K562 (cell line): ENCODE data around the gene SLC35E1. TPM values are rescaled to one million over a fixed set of nuclear protein-coding genes. Genes with fewer than 3 reads are reported as not detected.

ENCODE experiments used
- ATAC-seq: fragments of 200-7000 bp; cut with Tn5 transposase; 3 replicates; pipeline ENCODE4 v1.9.1; 2020; ENCODE audit warnings: moderate library complexity
- BruUV-seq: library from RNA; stranded (reverse); fragments of 400-500 nt; replicated peaks from 2 replicates; lab custom pipeline; 2021; lab: Mats Ljungman, UMichigan
- CTCF ChIA-PET: fragments of 300-600 bp; formaldehyde crosslinking; extraction: SDS; loops from one replicate; lab custom pipeline; 2021; ENCODE audit warnings: low intra/inter-chr PET ratio; lab: Yijun Ruan, JAX
- POLR2A ChIA-PET: fragments of 300-600, 350-650 bp; sonication (Branson Sonifier 250); formaldehyde crosslinking; extraction: SDS; loops from one replicate; lab custom pipeline; 2021; ENCODE audit warnings: antibody characterized with exemption, inconsistent platforms; lab: Yijun Ruan, JAX
- DNase-seq, 4 experiments: peaks; one replicate each; pipeline versions ENCODE4 v3.0.0 to v3.0.0-alpha.2; 2011 to 2018; ENCODE audit warnings: low spot score in 3 of 4, mixed read lengths in 3 of 4; ENCODE audit errors: extremely low read depth in 1 of 4
- FAIRE-seq: peaks from 2 replicates; lab custom pipeline; 2011; peaks lifted over from hg19 to GRCh38; lab: Jason Lieb, UNC
- H2AFZ ChIP-seq: 2 replicates; pipeline ENCODE4 v1.6.0; 2011; ENCODE audit warnings: low read depth, low read length, control low read depth, inconsistent platforms
- H3K27ac ChIP-seq: fragments of 200-600 bp; 3 replicates; pipeline ENCODE4 v1.8.0; 2011; ENCODE audit warnings: low read depth, mild to moderate bottlenecking, control low read depth, inconsistent platforms, low read length, moderate library complexity, mixed read lengths; ENCODE audit errors: extremely low read depth
- H3K27me3 ChIP-seq, 2 experiments: fragments of 300-600 bp in 1 of 2; 2 replicates in 1 of 2; 3 replicates in 1 of 2; pipeline versions ENCODE4 v1.6.0 to v1.8.0; 2011; ENCODE audit warnings: inconsistent platforms in 2 of 2, low read length in 2 of 2, mild to moderate bottlenecking in 1 of 2, mixed read lengths in 1 of 2, moderate library complexity in 1 of 2; ENCODE audit not compliant: control insufficient read depth in 2 of 2, insufficient read depth in 2 of 2
- H3K36me3 ChIP-seq: fragments of 300-600 bp; 3 replicates; pipeline ENCODE4 v1.8.0; 2011; ENCODE audit warnings: mild to moderate bottlenecking, low read length, inconsistent platforms; ENCODE audit not compliant: control insufficient read depth, insufficient read depth
- H3K4me1 ChIP-seq, 2 experiments: fragments of 200-600 bp in 1 of 2; replicated peaks in 1 of 2; 2 replicates in 1 of 2; 3 replicates in 1 of 2; pipeline versions ENCODE4 v1.5.1 to v1.8.0; 2011; ENCODE audit warnings: inconsistent platforms in 2 of 2, low read length in 2 of 2, mild to moderate bottlenecking in 1 of 2, mixed read lengths in 1 of 2, moderate library complexity in 1 of 2; ENCODE audit not compliant: control insufficient read depth in 2 of 2, insufficient read depth in 2 of 2
- H3K4me2 ChIP-seq: 2 replicates; pipeline ENCODE4 v1.6.1; 2011; ENCODE audit warnings: low read length, control low read depth, inconsistent platforms, mixed read lengths; ENCODE audit not compliant: insufficient read depth
- H3K4me3 ChIP-seq: fragments of 200-600 bp; sonication (generic), shearing (Covaris generic); 2 replicates; pipeline ENCODE4 v1.5.1; 2016; ENCODE audit warnings: control low read depth, inconsistent platforms
- H3K79me2 ChIP-seq: fragments of 200-600 bp; 3 replicates; pipeline ENCODE4 v1.8.0; 2011; ENCODE audit warnings: low read length, inconsistent platforms; ENCODE audit not compliant: control insufficient read depth, insufficient read depth
- H3K9ac ChIP-seq, 2 experiments: 2 replicates each; pipeline versions ENCODE4 v1.6.0 to v1.6.1; 2011; ENCODE audit warnings: low read depth in 2 of 2, low read length in 2 of 2, control low read depth in 1 of 2, inconsistent platforms in 1 of 2, mild to moderate bottlenecking in 1 of 2, mixed read lengths in 1 of 2; ENCODE audit not compliant: insufficient read depth in 1 of 2
- H3K9me1 ChIP-seq: one replicate; pipeline ENCODE4 v1.6.0; 2011; ENCODE audit warnings: inconsistent platforms, mild to moderate bottlenecking, low read length, moderate library complexity; ENCODE audit not compliant: control insufficient read depth, insufficient read depth
- H3K9me3 ChIP-seq: replicated peaks from 2 replicates; pipeline ENCODE4 v1.5.1; 2011; ENCODE audit warnings: low read depth, low read length, inconsistent platforms; ENCODE audit not compliant: control insufficient read depth, insufficient read depth
- H4K20me1 ChIP-seq: replicated peaks from 2 replicates; pipeline ENCODE4 v1.6.1; 2011; ENCODE audit warnings: low read length, inconsistent platforms, mixed read lengths; ENCODE audit not compliant: control insufficient read depth, insufficient read depth
- ARHGAP35 ChIP-seq: fragments of 450-650 bp; IDR thresholded peaks from 2 replicates; pipeline ENCODE4 v1.6.1; 2018; ENCODE audit not compliant: partially characterized antibody
- EWSR1 ChIP-seq: fragments of 450-650 bp; IDR thresholded peaks from 2 replicates; pipeline ENCODE4 v1.6.1; 2018; ENCODE audit warnings: borderline replicate concordance, mild to moderate bottlenecking, low read depth, moderate library complexity; ENCODE audit not compliant: partially characterized antibody
- FOSL1 ChIP-seq: fragments of 200-800 bp; sonication (Bioruptor generic); conservative IDR thresholded peaks from 2 replicates; pipeline ENCODE4 v1.6.1; 2016; ENCODE audit warnings: missing genetic modification characterization, missing compliant biosample characterization
- HNRNPH1 ChIP-seq: fragments of 200-400 bp; formaldehyde crosslinking; optimal IDR thresholded peaks from 2 replicates; pipeline ENCODE3; 2017; ENCODE audit warnings: low read depth, mild to moderate bottlenecking, low read length, moderate library complexity
- ILF3 ChIP-seq: fragments of 450-650 bp; IDR thresholded peaks from 2 replicates; pipeline ENCODE4 v1.6.1; 2018; ENCODE audit warnings: antibody characterized with exemption, mild to moderate bottlenecking, moderate library complexity, borderline replicate concordance
- NFE2L1 ChIP-seq: fragments of 450-650 bp; IDR thresholded peaks from 2 replicates; pipeline ENCODE4 v1.6.1; 2016; ENCODE audit warnings: missing genetic modification characterization, low read depth, mild to moderate bottlenecking, missing compliant biosample characterization, moderate library complexity, borderline replicate concordance
- POLR2G ChIP-seq: fragments of 200-400 bp; formaldehyde crosslinking; IDR thresholded peaks from 2 replicates; pipeline ENCODE4 v1.6.1; 2017; ENCODE audit warnings: low read depth, mild to moderate bottlenecking, antibody characterized with exemption, low read length, moderate library complexity
- RBBP5 ChIP-seq: fragments of 200-600 bp; sonication (generic); IDR thresholded peaks from 2 replicates; pipeline ENCODE4 v1.6.1; 2012; ENCODE audit warnings: borderline replicate concordance, mild to moderate bottlenecking, low read length, control low read depth, inconsistent platforms; ENCODE audit not compliant: insufficient read depth, poor library complexity, severe bottlenecking
- RBFOX2 ChIP-seq: fragments of 200-400 bp; formaldehyde crosslinking; IDR thresholded peaks from 2 replicates; pipeline ENCODE4 v1.6.1; 2017; ENCODE audit warnings: low read depth, mild to moderate bottlenecking, low read length, moderate library complexity
- SAFB2 ChIP-seq: fragments of 200-400 bp; formaldehyde crosslinking; IDR thresholded peaks from 2 replicates; pipeline ENCODE4 v1.6.1; 2018; ENCODE audit warnings: borderline replicate concordance, low read length, low read depth, moderate library complexity; ENCODE audit not compliant: severe bottlenecking
- SIN3B ChIP-seq: fragments of 450-650 bp; IDR thresholded peaks from 2 replicates; pipeline ENCODE4 v1.6.1; 2017; ENCODE audit warnings: low read depth, mild to moderate bottlenecking, moderate library complexity
- SMARCA4 ChIP-seq: fragments of 450-650 bp; IDR thresholded peaks from 2 replicates; pipeline ENCODE4 v1.6.1; 2016
- ZNF217 ChIP-seq: sonication (generic); formaldehyde crosslinking; IDR thresholded peaks from 2 replicates; pipeline ENCODE4 v1.8.0; 2022; ENCODE audit warnings: mild to moderate bottlenecking, missing genetic modification reagents
- ZNF24 ChIP-seq: fragments of 450-650 bp; IDR thresholded peaks from 2 replicates; pipeline ENCODE4 v1.6.1; 2016
- ZNF780A ChIP-seq: fragments of 250-450 bp; sonication (Bioruptor Pico); IDR thresholded peaks from 2 replicates; pipeline ENCODE4 v1.5.0; 2021; ENCODE audit warnings: mild to moderate bottlenecking
- WGBS: fragments of 100-300 bp; shearing (Covaris generic); methylation state at CpG from one replicate; pipeline ENCODE4 v1.1.6; 2016; ENCODE audit warnings: low coverage, mixed read lengths; ENCODE audit not compliant: insufficient coverage; ENCODE audit errors: missing lambda C conversion rate; 5-methylcytosine and 5-hydroxymethylcytosine counted together
- in situ Hi-C: fragments of 300-500 bp; cut with MboI; formaldehyde crosslinking; loops from 4 replicates; pipeline ENCODE4 v1.15.0; 2018; ENCODE audit warnings: inconsistent platforms, mixed read lengths
- intact Hi-C: fragments of 100-400 bp; cut with micrococcal nuclease; formaldehyde crosslinking; loops from 2 replicates; pipeline ENCODE4 v1.14.2; 2022
- polyA plus RNA-seq, 8 experiments: library from polyadenylated mRNA; depleted of rRNA in 4 of 8; stranded (reverse) in 5 of 8; unstranded in 3 of 8; fragments of >200 nt; fragmentation: Nextera tagmentation in 2 of 8; fragmentation: Illumina TruSeq in 1 of 8; extraction: Ambion mirVana in 2 of 8; extraction: Trizol in 1 of 8; gene quantifications; 2 replicates each; pipeline versions ENCODE4 v1.2.1 to v1.2.3, GENCODE V29; 2011 to 2014; ENCODE audit warnings: inconsistent platforms in 1 of 8, missing spikeins in 1 of 8
- total RNA-seq, 7 experiments: library from RNA; depleted of rRNA in 6 of 7; stranded (reverse); fragments of >200 nt in 6 of 7; fragmentation: Illumina TruSeq in 2 of 7; extraction: Trizol in 2 of 7; gene quantifications; 2 replicates each; pipeline versions ENCODE4 v1.2.1 to v1.2.3, GENCODE V29; 2011 to 2021; ENCODE audit warnings: low replicate concordance in 1 of 7

SLC35E1 gene
- total and polyA plus RNA-seq, 9 of the 15 experiments (the other 6 are each of a cell fraction or from before 2014, with no cell fraction given), result 15.0 to 40.1 (median 25.7) TPM

DNA sequence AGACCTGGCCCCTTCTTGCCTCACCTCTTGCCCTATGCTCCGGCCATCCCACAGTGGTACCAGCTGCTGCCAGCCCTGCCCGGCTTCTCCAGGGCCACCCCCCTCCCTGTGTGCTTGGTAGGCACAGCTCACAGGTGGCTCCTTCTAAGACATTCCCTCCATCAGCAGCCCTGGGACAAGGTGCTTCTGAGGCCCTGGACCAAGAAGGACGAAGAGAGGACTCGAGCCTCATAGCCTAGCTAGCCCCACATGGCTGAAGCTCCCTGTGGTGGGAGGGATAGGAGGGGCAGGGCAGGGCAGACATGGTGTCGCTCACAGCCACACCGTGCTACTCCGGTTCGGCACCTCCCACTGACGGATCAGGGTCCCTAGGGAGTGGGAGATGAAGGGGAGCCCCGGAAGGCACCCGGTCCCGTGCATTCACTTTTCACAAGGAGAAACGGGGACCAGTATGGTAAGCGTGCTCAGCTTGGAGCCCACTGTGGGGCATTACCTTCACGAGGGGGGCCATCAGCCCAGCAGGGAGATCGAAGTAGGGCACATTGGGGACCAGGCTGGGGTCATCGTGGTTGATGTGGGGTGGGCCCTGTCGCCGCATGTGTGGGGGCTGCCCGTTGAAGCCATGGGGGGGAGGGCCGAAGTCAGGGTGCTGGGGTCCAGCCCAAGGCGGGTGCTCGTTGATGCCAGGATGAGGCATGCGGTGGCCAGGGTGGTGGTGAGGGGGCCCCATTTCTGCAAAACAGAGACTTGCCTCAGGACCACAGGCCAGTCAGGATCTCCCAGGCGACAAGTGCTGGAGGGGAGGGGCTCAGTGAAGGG lies 49.4 kb downstream of the SLC35E1 start:
- peaks cover 94% of the 10 kb centered on the region for H3K36me3 ChIP-seq
- no peak for FAIRE-seq
- peak in 2 of 4 experiments; percentile 13 to 17 for DNase-seq
- no peak overlapping the region for H3K4me2 ChIP-seq
- POLR2A ChIA-PET, result interaction anchor here (0.7 to 2.4 kb wide), 3 partner anchors 8 to 12 kb away, joined by 4 to 9 read pairs (median 4); no protein-coding TSS in a partner anchor
- H4K20me1 ChIP-seq, result peaks cover 12% of the 10 kb centered on the region; the same call in 1 of the 2 replicates
- WGBS, result 98% methylated on average over 15 of the region's 25 CpGs
- H3K4me1 ChIP-seq, result peaks cover 0 to 12% of the 10 kb centered on the region in 2 experiments; a peak in 2 of 5 replicates
- H3K27me3 ChIP-seq, result no peaks in the 10 kb centered on the region
- H3K4me3 ChIP-seq, result no peak overlapping the region
- no TSS peak for BruUV-seq
- no peak overlapping the region for H3K27ac ChIP-seq
- in situ Hi-C loops (no loop called here), intact Hi-C loops (no loop called here)
- TF ChIP-seq SAFB2, result no peak
- TF ChIP-seq SIN3B, result no peak
- no peak for TF ChIP-seq ZNF24
- TF ChIP-seq ARHGAP35, result no peak
- TF ChIP-seq RBFOX2, result peak; percentile 45
- no peak for TF ChIP-seq EWSR1
- no peak for TF ChIP-seq NFE2L1 (tag)
- no peak for TF ChIP-seq ZNF780A (CRISPR knock-in tag)
- TF ChIP-seq HNRNPH1, result no peak
- TF ChIP-seq ZNF217 (CRISPR knock-in tag), result no peak
- no peak for TF ChIP-seq ILF3
- TF ChIP-seq FOSL1 (tag), result no peak
- TF ChIP-seq RBBP5, result no peak
- TF ChIP-seq POLR2G, result peak; percentile 63
- TF ChIP-seq SMARCA4, result no peak
- CTCF ChIA-PET, result no interaction called here
- no peaks in the 10 kb centered on the region for H3K9me3 ChIP-seq
- no peaks in the 10 kb centered on the region for H3K9me1 ChIP-seq
- H3K9ac ChIP-seq, result no peak overlapping the region
- H2AFZ ChIP-seq, result no peak overlapping the region
- no peaks in the 10 kb centered on the region for H3K79me2 ChIP-seq
- no peak for ATAC-seq
